NCI-H460 (cell line): ENCODE data around the gene ARHGAP12. TPM values are rescaled to one million over a fixed set of nuclear protein-coding genes. Genes with fewer than 3 reads are reported as not detected.
"Not testable (repeated sequence)": the region's sequence is repeated elsewhere in the genome, so short reads cannot be mapped to it uniquely, and the experiment has no call there.

ENCODE experiments used
- DNase-seq: peaks from one replicate; pipeline ENCODE4 v3.0.0-alpha.2; 2016; ENCODE audit warnings: low read depth; ENCODE audit errors: extremely low read depth
- total RNA-seq: library from RNA; depleted of rRNA; stranded (reverse); fragments of >200 nt; shearing (Covaris generic); gene quantifications from 2 replicates; pipeline ENCODE4 v1.2.3, GENCODE V29; 2014

The ARHGAP12 gene
- total RNA-seq, 1 experiment from 2014 or later, result 35.9 TPM

- DNase-seq, result no peak
Measured at GRCh38 chr10:31927565-31927883, 1.1 kb downstream of the ARHGAP12 start.

- DNase-seq, result no peak
Measured at GRCh38 chr10:31926765-31927564, 1.7 kb downstream of the ARHGAP12 start.

- DNase-seq, result no peak
Measured at GRCh38 chr10:31926160-31926559, 2.5 kb downstream of the ARHGAP12 start.

GRCh38 chr10:31924833-31925232, 3.8 kb downstream of the ARHGAP12 start:
- DNase-seq, result no peak

GRCh38 chr10:31923389-31923788, 5.2 kb downstream of the ARHGAP12 start:
- DNase-seq, result no peak

- no peak for DNase-seq
Measured at GRCh38 chr10:31921031-31921430, 7.6 kb downstream of the ARHGAP12 start.

- DNase-seq, result no peak
Measured at GRCh38 chr10:31920538-31920937, 8.1 kb downstream of the ARHGAP12 start.

- DNase-seq, result no peak
Measured at GRCh38 chr10:31918671-31919409, 9.8 kb downstream of the ARHGAP12 start.

- no peak for DNase-seq
Measured at GRCh38 chr10:31914370-31914769, 14.3 kb downstream of the ARHGAP12 start.

- no peak for DNase-seq
Measured at GRCh38 chr10:31912898-31913850, 15.5 kb downstream of the ARHGAP12 start.

- DNase-seq, result no peak
Measured at GRCh38 chr10:31912289-31912688, 16.3 kb downstream of the ARHGAP12 start.

- DNase-seq, result no peak
Measured at GRCh38 chr10:31910016-31910415, 18.6 kb downstream of the ARHGAP12 start.

- DNase-seq, result no peak
Measured at GRCh38 chr10:31908157-31908556, 20.5 kb downstream of the ARHGAP12 start.

GRCh38 chr10:31906039-31906438, 22.6 kb downstream of the ARHGAP12 start:
- DNase-seq, result no peak

- DNase-seq, result no peak
Measured at GRCh38 chr10:31905586-31905985, 23.0 kb downstream of the ARHGAP12 start.

GRCh38 chr10:31902625-31903024, 26.0 kb downstream of the ARHGAP12 start:
- DNase-seq, result no peak

- DNase-seq, result no peak
Measured at GRCh38 chr10:31897506-31897905, 31.1 kb downstream of the ARHGAP12 start.

GRCh38 chr10:31896968-31897384, 31.7 kb downstream of the ARHGAP12 start:
- DNase-seq, result peak; percentile 82

GRCh38 chr10:31895722-31896121, 32.9 kb downstream of the ARHGAP12 start:
- not testable (repeated sequence) for DNase-seq

GRCh38 chr10:31888442-31888841, 40.2 kb downstream of the ARHGAP12 start:
- DNase-seq, result no peak

GRCh38 chr10:31887850-31888249, 40.8 kb downstream of the ARHGAP12 start:
- no peak for DNase-seq
